IMR-90 (cell line): ENCODE results near the gene WDR27. TPM values are rescaled to one million over a fixed set of nuclear protein-coding genes. Genes with fewer than 3 reads are reported as not detected.

Experiments used
- ATAC-seq: fragments of 200-7000 bp; cut with Tn5 transposase; 2 replicates; pipeline ENCODE4 v1.9.1; 2020; ENCODE audit warnings: low read depth, mild to moderate bottlenecking, moderate library complexity
- BruUV-seq: library from RNA; stranded (reverse); fragments of 400-500 nt; replicated peaks from 2 replicates; lab custom pipeline; 2021; lab: Mats Ljungman, UMichigan
- CTCF ChIA-PET: fragments of 300-600 bp; formaldehyde crosslinking; extraction: SDS; loops from one replicate; lab custom pipeline; 2021; ENCODE audit warnings: antibody characterized with exemption; lab: Yijun Ruan, JAX
- POLR2A ChIA-PET: fragments of 300-600 bp; sonication (Branson Sonifier 250); formaldehyde crosslinking; loops from one replicate; lab custom pipeline; 2022; ENCODE audit warnings: antibody characterized with exemption; ENCODE audit not compliant: unreplicated experiment; lab: Charles Lee
- DNase-seq: peaks from one replicate; pipeline ENCODE4 v3.0.0; 2013
- H2AFZ ChIP-seq: replicated peaks from 2 replicates; pipeline ENCODE3; 2013; ENCODE audit warnings: low read length, mild to moderate bottlenecking; ENCODE audit not compliant: poor library complexity
- H2AK5ac ChIP-seq: 2 replicates; pipeline ENCODE4 v1.6.1; 2013; ENCODE audit warnings: low read depth, low read length, inconsistent platforms
- H2AK9ac ChIP-seq: replicated peaks from 2 replicates; pipeline ENCODE3; 2013; ENCODE audit warnings: mild to moderate bottlenecking, low read depth, low read length, moderate library complexity; ENCODE audit not compliant: poor library complexity
- H2BK120ac ChIP-seq: 2 replicates; pipeline ENCODE4 v1.6.1; 2013; ENCODE audit warnings: low read depth, low read length, inconsistent platforms
- H2BK15ac ChIP-seq: 3 replicates; pipeline ENCODE4 v1.6.1; 2013; ENCODE audit warnings: low read depth, low read length, inconsistent platforms
- H2BK20ac ChIP-seq: 2 replicates; pipeline ENCODE4 v1.6.1; 2013; ENCODE audit warnings: low read depth, mild to moderate bottlenecking, inconsistent platforms, low read length, moderate library complexity
- H2BK5ac ChIP-seq: 2 replicates; pipeline ENCODE4 v1.6.1; 2013; ENCODE audit warnings: mild to moderate bottlenecking, low read depth, low read length, inconsistent platforms; ENCODE audit not compliant: poor library complexity, severe bottlenecking
- H3K14ac ChIP-seq: replicated peaks from 2 replicates; pipeline ENCODE4 v1.6.1; 2013; ENCODE audit warnings: low read depth, low read length, inconsistent platforms
- H3K18ac ChIP-seq: 2 replicates; pipeline ENCODE4 v1.6.1; 2013; ENCODE audit warnings: low read depth, low read length, control low read depth
- H3K23ac ChIP-seq: 2 replicates; pipeline ENCODE4 v1.6.1; 2013; ENCODE audit warnings: low read depth, low read length, inconsistent platforms
- H3K27ac ChIP-seq: 2 replicates; pipeline ENCODE4 v1.5.1; 2013; ENCODE audit warnings: mild to moderate bottlenecking, control low read depth, low read length; ENCODE audit not compliant: insufficient read depth
- H3K27me3 ChIP-seq: 2 replicates; pipeline ENCODE4 v1.6.1; 2013; ENCODE audit warnings: low read length; ENCODE audit not compliant: control insufficient read depth, insufficient read depth
- H3K36me3 ChIP-seq: 2 replicates; pipeline ENCODE4 v1.6.1; 2013; ENCODE audit warnings: low read length, mixed read lengths; ENCODE audit not compliant: control insufficient read depth, insufficient read depth
- H3K4ac ChIP-seq: 2 replicates; pipeline ENCODE4 v1.6.1; 2013; ENCODE audit warnings: low read depth, low read length, inconsistent platforms
- H3K4me1 ChIP-seq: 2 replicates; pipeline ENCODE4 v1.6.1; 2013; ENCODE audit warnings: low read length, mixed read lengths; ENCODE audit not compliant: control insufficient read depth, insufficient read depth
- H3K4me2 ChIP-seq: 2 replicates; pipeline ENCODE4 v1.6.1; 2013; ENCODE audit warnings: low read depth, mild to moderate bottlenecking, control low read depth, low read length, moderate library complexity
- H3K4me3 ChIP-seq: 2 replicates; pipeline ENCODE4 v1.5.1; 2013; ENCODE audit warnings: low read depth, mild to moderate bottlenecking, control low read depth, low read length, moderate library complexity; ENCODE audit not compliant: insufficient read depth
- H3K56ac ChIP-seq: 2 replicates; pipeline ENCODE4 v1.6.1; 2013; ENCODE audit warnings: low read length, inconsistent platforms; ENCODE audit not compliant: insufficient read depth; ENCODE audit errors: extremely low read depth
- H3K79me1 ChIP-seq, 2 experiments: 2 replicates each; pipeline ENCODE4 v1.6.1; 2013; ENCODE audit warnings: low read length in 2 of 2, inconsistent platforms in 1 of 2, low read depth in 1 of 2
- H3K9ac ChIP-seq: 2 replicates; pipeline ENCODE4 v1.6.1; 2013; ENCODE audit warnings: low read depth, low read length, control low read depth
- H3K9me1 ChIP-seq: 2 replicates; pipeline ENCODE4 v1.6.1; 2013; ENCODE audit warnings: low read length, inconsistent platforms; ENCODE audit not compliant: insufficient read depth
- H3K9me3 ChIP-seq: 2 replicates; pipeline ENCODE4 v1.6.1; 2013; ENCODE audit warnings: low read length; ENCODE audit not compliant: control insufficient read depth, insufficient read depth
- H4K20me1 ChIP-seq: 2 replicates; pipeline ENCODE4 v1.6.1; 2013; ENCODE audit warnings: low read length, inconsistent platforms; ENCODE audit not compliant: insufficient read depth
- H4K5ac ChIP-seq: 2 replicates; pipeline ENCODE4 v1.6.1; 2013; ENCODE audit warnings: mild to moderate bottlenecking, low read depth, low read length, control low read depth
- H4K8ac ChIP-seq, 2 experiments: 2 replicates each; pipeline ENCODE4 v1.6.1; 2013; ENCODE audit warnings: low read depth in 2 of 2, low read length in 2 of 2, control low read depth in 1 of 2, inconsistent platforms in 1 of 2
- H4K91ac ChIP-seq: 2 replicates; pipeline ENCODE4 v1.6.1; 2013; ENCODE audit warnings: low read depth, low read length, inconsistent platforms; ENCODE audit not compliant: insufficient read depth
- CEBPB ChIP-seq: IDR thresholded peaks from 2 replicates; pipeline ENCODE4 v1.6.1; 2012; ENCODE audit warnings: low read depth, low read length, improper control_type of control experiment
- CHD1 ChIP-seq: IDR thresholded peaks from 2 replicates; pipeline ENCODE4 v1.6.1; 2012; ENCODE audit warnings: low read depth, low read length, improper control_type of control experiment
- CTCF ChIP-seq: conservative IDR thresholded peaks from 2 replicates; pipeline ENCODE4 v1.5.1; 2012; ENCODE audit warnings: mild to moderate bottlenecking, low read depth, low read length, improper control_type of control experiment
- WGBS, 2 experiments: methylation state at CpG; one replicate each; pipeline versions ENCODE4 v1.1.5 to v1.1.7; 2013; ENCODE audit warnings: missing lambda C conversion rate in 2 of 2; ENCODE audit not compliant: insufficient read length in 1 of 2; ENCODE audit errors: extremely low coverage in 2 of 2; 5-methylcytosine and 5-hydroxymethylcytosine counted together
- dilution Hi-C: fragments of 300-500 bp; cut with HindIII; formaldehyde crosslinking; loops from one replicate; pipeline ENCODE4 v1.14.3; 2018; ENCODE audit warnings: low sequenced_read_pairs; ENCODE audit not compliant: unreplicated experiment
- in situ Hi-C: fragments of 300-500 bp; cut with MboI; formaldehyde crosslinking; loops from 3 replicates; pipeline ENCODE4 v1.14.3; 2019; ENCODE audit warnings: low sequenced_read_pairs, inconsistent platforms, mixed read lengths
- intact Hi-C: fragments of 100-400 bp; cut with micrococcal nuclease; formaldehyde crosslinking; loops from 2 replicates; pipeline ENCODE4 v1.10.0; 2022
- polyA plus RNA-seq, 3 experiments: library from polyadenylated mRNA; depleted of rRNA; stranded (reverse); fragments of >200 nt; gene quantifications; 2 replicates each; pipeline ENCODE4 v1.2.3, GENCODE V29; 2012; ENCODE audit warnings: low replicate concordance in 1 of 3
- total RNA-seq: library from RNA; depleted of rRNA; stranded (reverse); fragments of >200 nt; gene quantifications from 2 replicates; pipeline ENCODE4 v1.2.3, GENCODE V29; 2012

The WDR27 gene
- total and polyA plus RNA-seq, 2 of the 4 experiments (the other 2 are of a cell fraction) = 7.0 to 18.5 TPM

GRCh38 chr6:169577974-169578373 is 123.9 kb downstream of the WDR27 start:
- H2BK20ac ChIP-seq = no peak overlapping the region
- no peak overlapping the region for H2BK120ac ChIP-seq
- H3K9ac ChIP-seq = no peak overlapping the region
- H2AK9ac ChIP-seq = no peak overlapping the region
- H3K36me3 ChIP-seq = peaks cover 1% of the 10 kb centered on the region
- H3K79me1 ChIP-seq = no peaks in the 10 kb centered on the region
- no peak overlapping the region for H4K91ac ChIP-seq
- no peak for DNase-seq
- no peak for ATAC-seq
- H3K4me2 ChIP-seq = no peak overlapping the region
- H3K18ac ChIP-seq = no peak overlapping the region
- H2BK5ac ChIP-seq = no peak overlapping the region
- H3K4me1 ChIP-seq = no peaks in the 10 kb centered on the region
- H3K4me3 ChIP-seq = no peak overlapping the region
- H4K5ac ChIP-seq = no peak overlapping the region
- no peaks in the 10 kb centered on the region for H3K9me3 ChIP-seq
- H4K8ac ChIP-seq = no peak overlapping the region
- POLR2A ChIA-PET = no interaction called here
- no peak overlapping the region for H3K4ac ChIP-seq
- no peak overlapping the region for H3K56ac ChIP-seq
- H3K23ac ChIP-seq = no peak overlapping the region
- no peak overlapping the region for H3K14ac ChIP-seq
- intact Hi-C loops = no loop called here
- 100% methylated on average over 3 of the region's 14 CpGs for WGBS, 2 experiments
- no TSS peak for BruUV-seq
- CTCF ChIA-PET = no interaction called here
- no peaks in the 10 kb centered on the region for H3K27me3 ChIP-seq
- no peak overlapping the region for H2BK15ac ChIP-seq
- H3K9me1 ChIP-seq = no peaks in the 10 kb centered on the region
- H4K20me1 ChIP-seq = no peaks in the 10 kb centered on the region
- dilution Hi-C loops = no loop called here
- no peak overlapping the region for H2AK5ac ChIP-seq
- no peak overlapping the region for H2AFZ ChIP-seq
- in situ Hi-C loops = no loop called here
- H3K27ac ChIP-seq = no peak overlapping the region
- TF ChIP-seq CEBPB (no peak), CTCF (no peak), CHD1 (no peak)
